HG03135 (cell line): ENCODE data around the gene DNAH3.
"Not testable (repeated sequence)": the region's sequence is repeated elsewhere in the genome, so short reads cannot be mapped to it uniquely, and the experiment has no call there.

Experiments used
- ATAC-seq: cut with Tn5 transposase; IDR thresholded peaks from one replicate; pipeline ENCODE4 v1.9.1; 2021; ENCODE audit warnings: mild to moderate bottlenecking, moderate library complexity; ENCODE audit not compliant: unreplicated experiment

The DNAH3 gene

DNA sequence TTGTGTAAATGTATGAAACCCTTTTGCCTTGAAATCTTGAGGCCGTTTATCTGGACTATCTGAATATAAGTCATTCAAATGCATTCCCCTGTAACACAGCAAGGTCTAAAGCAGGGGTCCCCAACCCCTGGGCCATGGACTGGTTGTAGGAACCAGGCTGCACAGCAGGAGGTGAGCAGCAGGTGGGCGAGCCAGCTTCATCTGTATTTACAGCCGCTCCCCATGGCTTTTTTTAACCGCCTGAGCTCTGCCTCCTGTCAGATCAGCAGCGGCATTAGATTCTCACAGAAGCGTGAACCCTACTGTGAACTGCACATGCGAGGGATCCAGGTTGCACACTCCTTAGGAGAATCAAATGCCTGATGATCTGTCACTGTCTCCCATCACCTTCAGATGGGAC, 24.1 kb downstream of the DNAH3 start:
- ATAC-seq, result no peak

DNA sequence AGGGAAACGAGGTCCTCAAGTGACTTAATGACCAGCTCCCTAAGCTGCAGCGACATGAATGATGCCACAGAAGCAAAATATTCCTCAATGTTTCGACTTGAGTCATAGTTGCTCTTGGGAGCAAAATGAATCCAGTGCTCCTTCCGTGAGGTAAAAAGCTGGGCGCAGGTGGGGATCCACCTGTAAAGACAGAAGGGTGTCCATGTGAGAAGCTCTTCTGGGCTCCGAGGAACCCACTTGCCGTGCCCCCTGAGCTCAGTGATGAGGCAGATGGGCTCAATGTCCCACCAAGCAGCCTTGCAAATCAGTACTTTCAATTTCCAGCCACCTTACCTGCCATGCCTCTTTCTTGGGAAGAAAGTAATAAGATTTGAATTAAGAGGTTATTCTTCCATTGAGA, 25.5 kb downstream of the DNAH3 start:
- ATAC-seq, result no peak

DNA sequence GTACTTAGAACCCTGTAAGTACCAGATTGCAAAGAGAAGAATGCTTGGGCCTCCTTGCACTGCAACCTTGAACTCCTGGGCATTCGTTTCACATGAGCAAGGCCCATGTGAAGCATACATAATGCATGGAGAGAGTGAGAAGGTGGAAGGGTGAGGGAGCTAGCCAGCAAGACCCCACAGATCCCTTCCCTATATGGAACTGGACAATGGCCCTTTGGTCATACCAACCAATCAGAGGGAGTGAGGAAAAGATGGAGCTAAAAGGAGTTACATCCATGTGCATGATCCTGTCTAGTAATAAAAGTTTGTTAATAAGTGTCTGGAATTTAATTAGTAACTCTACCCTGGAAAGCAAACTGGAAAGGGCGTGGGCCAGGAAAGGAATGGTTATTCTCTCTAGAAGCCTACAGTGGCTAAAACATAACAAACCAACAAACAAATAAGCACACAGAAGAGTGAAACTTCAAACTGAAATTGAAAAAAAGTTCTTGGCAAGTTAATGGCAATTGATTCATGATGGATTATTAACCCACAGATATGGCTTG, 29.6 kb downstream of the DNAH3 start:
- ATAC-seq, result no peak

GRCh38 chr16:21117567-21117966, 33.1 kb downstream of the DNAH3 start:
- no peak for ATAC-seq

- ATAC-seq, result no peak
These were observed 34.4 kb downstream of the DNAH3 start for GRCh38 chr16:21116148-21116693.

DNA sequence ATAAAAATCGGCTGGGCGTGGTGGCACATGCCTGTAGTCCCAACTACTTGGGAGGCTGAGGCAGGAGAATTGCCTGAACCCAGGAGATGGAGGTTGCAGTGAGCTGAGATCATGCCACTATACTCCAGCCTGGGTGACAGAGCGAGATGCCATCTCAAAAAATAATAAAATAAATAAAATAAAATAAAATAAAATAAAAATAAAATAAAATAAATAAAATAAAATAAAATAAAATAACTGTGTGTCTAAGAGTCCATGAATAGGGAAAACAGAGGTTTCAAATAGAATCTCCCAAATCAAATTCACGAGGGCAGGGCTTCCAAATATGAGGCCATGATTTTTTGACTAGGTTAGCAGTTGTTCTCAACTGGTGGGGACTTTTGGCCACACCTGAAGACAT, 35.1 kb downstream of the DNAH3 start:
- not testable (repeated sequence) for ATAC-seq

- ATAC-seq, result no peak
These were observed 46.4 kb downstream of the DNAH3 start for GRCh38 chr16:21103941-21104860.

- no peak for ATAC-seq
These were observed 48.8 kb downstream of the DNAH3 start for GRCh38 chr16:21101631-21102420.

DNA sequence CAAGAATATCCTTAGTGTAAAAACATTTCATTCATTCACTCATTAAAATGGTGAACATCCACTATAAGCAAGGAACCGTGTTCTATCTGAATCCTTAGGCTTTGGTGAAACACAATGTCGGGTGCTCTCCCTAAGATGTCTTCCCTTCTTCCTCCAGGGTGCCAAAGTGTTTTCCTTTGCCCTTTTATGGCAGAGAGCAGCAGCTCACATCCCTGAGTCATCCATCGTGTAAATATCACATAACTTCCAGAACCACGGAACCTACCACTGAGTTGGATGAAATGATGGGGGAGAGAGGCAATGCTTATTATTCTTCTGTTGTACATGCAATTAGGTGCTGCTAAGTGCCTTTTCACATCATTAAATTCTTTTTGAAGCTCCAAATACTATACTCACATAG, 50.2 kb downstream of the DNAH3 start:
- no peak for ATAC-seq

DNA sequence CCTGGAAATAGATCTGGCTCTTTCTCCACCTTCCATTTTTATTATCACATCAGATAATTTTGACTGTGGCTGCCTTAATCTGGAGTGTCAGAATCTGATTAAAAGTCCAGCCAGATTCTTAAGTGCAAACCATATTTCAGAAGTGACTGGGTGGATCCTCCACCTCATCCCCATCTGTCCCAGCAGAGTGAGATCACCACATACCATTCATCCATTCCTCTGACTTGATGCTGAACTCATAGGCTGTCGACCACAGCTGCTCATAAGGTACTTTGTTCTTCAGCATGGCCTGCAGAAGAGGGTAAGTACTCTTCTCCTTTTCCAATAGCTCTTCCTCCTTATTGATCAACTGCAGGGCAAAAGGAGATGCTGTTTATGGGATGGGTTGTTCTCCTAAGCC, 53.5 kb downstream of the DNAH3 start:
- no peak for ATAC-seq

DNA sequence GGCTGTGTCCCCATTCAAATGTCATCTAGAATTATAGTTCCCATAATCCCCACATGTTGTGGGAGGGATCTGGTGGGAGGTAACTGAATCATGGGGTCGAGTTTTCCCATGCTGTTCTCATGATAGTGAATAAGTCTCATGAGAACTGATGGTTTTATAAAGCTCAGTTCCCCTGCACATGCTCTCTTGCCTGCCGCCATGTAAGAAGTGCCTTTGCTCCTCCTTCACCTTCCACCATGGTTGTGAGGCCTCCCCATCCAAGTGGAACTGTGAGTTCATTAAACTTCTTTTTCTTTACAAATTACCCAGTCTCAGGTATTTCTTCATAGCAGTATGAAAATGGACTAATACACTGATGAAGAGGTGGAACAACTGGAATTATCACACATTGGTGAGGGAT, 55.9 kb downstream of the DNAH3 start:
- ATAC-seq, result not testable (repeated sequence)

DNA sequence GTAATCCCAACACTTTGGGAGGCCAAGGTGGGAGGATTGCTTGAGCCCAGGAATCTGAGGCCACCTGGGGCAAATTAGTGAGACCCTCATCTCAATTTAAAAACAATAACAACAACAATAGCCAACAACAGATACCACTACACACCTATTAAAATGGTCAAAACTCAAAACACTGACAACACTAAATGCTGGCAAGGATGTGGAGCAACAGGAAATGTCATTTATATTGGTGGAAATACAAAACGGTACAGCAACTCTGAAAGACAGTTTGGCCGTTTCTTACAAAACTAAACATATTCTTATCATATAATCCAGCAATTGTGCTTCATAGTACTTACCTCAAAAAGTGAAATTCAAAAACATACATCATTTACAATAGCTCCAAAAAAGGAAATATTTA, 57.7 kb downstream of the DNAH3 start:
- ATAC-seq, result no peak

GRCh38 chr16:21088646-21089538, 61.8 kb downstream of the DNAH3 start:
- ATAC-seq, result no peak

GRCh38 chr16:21088143-21088542, 62.5 kb downstream of the DNAH3 start:
- no peak for ATAC-seq

DNA sequence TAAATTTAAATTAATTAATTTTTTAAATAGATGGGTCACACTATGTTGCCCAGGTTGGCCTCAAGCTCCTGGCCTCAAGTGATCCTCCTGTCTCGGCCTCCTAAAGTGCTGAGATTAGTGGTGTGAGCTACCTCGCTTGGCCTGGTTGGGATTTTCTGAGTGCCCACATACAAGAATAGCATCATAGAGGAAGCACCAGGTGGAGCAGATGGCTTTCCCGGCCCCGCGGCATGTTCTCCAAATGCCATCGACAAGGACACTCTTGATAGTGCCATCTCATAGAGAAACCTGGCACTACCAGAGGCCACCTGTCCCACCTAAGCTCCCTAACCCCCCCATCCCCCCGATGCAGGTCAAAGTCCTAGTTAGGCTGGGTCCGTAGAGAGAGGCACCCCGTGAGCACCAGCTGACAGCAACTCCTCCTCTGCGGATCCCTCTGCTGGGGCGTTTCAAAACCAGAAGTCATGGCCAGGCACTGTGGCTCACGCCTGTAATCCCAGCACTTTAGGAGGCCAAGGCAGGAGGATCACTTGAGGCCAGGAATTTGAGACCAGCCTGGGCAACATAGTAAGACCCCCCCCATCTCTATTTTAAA, 65.9 kb downstream of the DNAH3 start:
- ATAC-seq, result no peak

GRCh38 chr16:21083729-21084268, 66.8 kb downstream of the DNAH3 start:
- no peak for ATAC-seq

DNA sequence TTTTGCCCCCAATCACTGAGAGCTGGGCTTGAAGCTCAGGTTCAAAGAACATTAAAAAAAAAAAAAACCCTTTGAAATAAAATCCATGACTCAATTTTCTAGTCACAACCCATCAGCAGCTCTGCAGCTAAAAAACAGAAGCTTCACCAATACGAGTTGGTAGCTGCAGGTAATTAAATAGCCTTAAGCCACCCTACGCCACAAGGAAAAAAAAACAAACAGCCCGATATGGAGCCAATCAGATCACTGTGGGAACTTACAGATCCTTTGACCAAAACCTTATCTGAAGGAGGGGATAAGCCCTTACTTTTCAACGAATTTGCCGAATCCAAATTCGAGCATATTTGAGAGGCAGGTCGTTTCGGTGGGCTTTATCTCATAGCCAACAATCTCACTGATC, 69.3 kb downstream of the DNAH3 start:
- no peak for ATAC-seq

DNA sequence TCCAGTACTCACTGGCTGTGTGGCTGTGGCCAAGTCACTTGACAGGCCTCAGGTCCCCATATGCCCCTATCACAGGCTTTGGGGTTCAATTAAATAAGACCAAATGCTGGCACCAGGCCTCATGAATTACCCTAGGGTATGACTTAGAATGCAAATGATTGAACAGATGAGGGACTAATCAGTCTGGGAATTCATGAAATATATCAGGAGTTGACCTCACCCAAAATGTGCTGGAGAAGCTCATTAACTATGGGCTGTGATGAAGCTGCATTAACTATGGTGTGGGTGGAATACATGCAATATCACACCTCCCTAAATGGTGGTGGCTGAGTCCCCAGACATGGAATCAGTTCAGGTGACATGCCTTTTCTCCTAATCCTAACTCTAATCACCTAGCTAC, 72.1 kb downstream of the DNAH3 start:
- ATAC-seq, result no peak

- no peak for ATAC-seq
These were observed 74.3 kb downstream of the DNAH3 start for GRCh38 chr16:21076186-21076883.
